Daoy (cell line): ENCODE measurements around the gene TGFB1. TPM values are rescaled to one million over a fixed set of nuclear protein-coding genes. Genes with fewer than 3 reads are reported as not detected.
A peak's percentile ranks its signal among the peaks of the same experiment; 100 is the strongest.
"Not testable (repeated sequence)": the region's sequence is repeated elsewhere in the genome, so short reads cannot be mapped to it uniquely, and the experiment has no call there.

Experiments used
- DNase-seq: peaks from one replicate; pipeline ENCODE4 v3.0.0-alpha.2; 2015; ENCODE audit warnings: low read depth
- total RNA-seq: library from RNA; depleted of rRNA; stranded (reverse); fragments of >200 nt; shearing (Covaris generic); gene quantifications from 2 replicates; pipeline ENCODE4 v1.2.3, GENCODE V29; 2014; rRNA removed

Gene TGFB1
- total RNA-seq = 9.1 and 35.6 TPM in 2 replicates

- peak; percentile 90 for DNase-seq
Measured at GRCh38 chr19:41353466-41354342, at the start of gene TGFB1. Gene TGFB1, minus strand, starts transcription at chr19:41353922. Its CDS starts 878 bp downstream, at chr19:41353044.

GRCh38 chr19:41402010-41402409 is 48.3 kb upstream of the TGFB1 start:
- DNase-seq = no peak

- DNase-seq = no peak
Measured at GRCh38 chr19:41401483-41401882, 47.8 kb upstream of the TGFB1 start.

- DNase-seq = no peak
Measured at GRCh38 chr19:41399525-41399924, 45.8 kb upstream of the TGFB1 start.

GRCh38 chr19:41399091-41399490 is 45.4 kb upstream of the TGFB1 start:
- no peak for DNase-seq

- DNase-seq = no peak
Measured at GRCh38 chr19:41398598-41398997, 44.9 kb upstream of the TGFB1 start.

GRCh38 chr19:41398050-41398418 is 44.3 kb upstream of the TGFB1 start:
- DNase-seq = no peak

GRCh38 chr19:41397086-41398049 is 43.6 kb upstream of the TGFB1 start, which contains the start of the genes BCKDHA and EXOSC5:
Gene BCKDHA, plus strand, starts transcription at chr19:41397818. Its CDS starts 10 bp downstream, at chr19:41397828.
Gene EXOSC5, minus strand, starts transcription at chr19:41397359. Its CDS starts 31 bp downstream, at chr19:41397328.
- peak; percentile 100 for DNase-seq

- no peak for DNase-seq
Measured at GRCh38 chr19:41395355-41395754, 41.6 kb upstream of the TGFB1 start.

- no peak for DNase-seq
Measured at GRCh38 chr19:41392775-41393174, 39.1 kb upstream of the TGFB1 start.

- no peak for DNase-seq
Measured at GRCh38 chr19:41391618-41392017, 37.9 kb upstream of the TGFB1 start.

- DNase-seq = no peak
Measured at GRCh38 chr19:41386442-41386841, 32.7 kb upstream of the TGFB1 start.

- no peak for DNase-seq
Measured at GRCh38 chr19:41384351-41384750, 30.6 kb upstream of the TGFB1 start.

- DNase-seq = not testable (repeated sequence)
Measured at GRCh38 chr19:41381536-41381935, 27.8 kb upstream of the TGFB1 start.

- DNase-seq = no peak
Measured at GRCh38 chr19:41377977-41378709, 24.4 kb upstream of the TGFB1 start.

GRCh38 chr19:41376998-41377365 is 23.3 kb upstream of the TGFB1 start:
- peak; percentile 24 for DNase-seq

- DNase-seq = no peak
Measured at GRCh38 chr19:41376241-41376997, 22.7 kb upstream of the TGFB1 start, which contains the start of gene TMEM91. Gene TMEM91, plus strand, starts transcription at chr19:41376533. Its CDS starts 1,777 bp downstream, at chr19:41378310.

GRCh38 chr19:41373993-41374392 is 20.3 kb upstream of the TGFB1 start:
- DNase-seq = peak; percentile 93

GRCh38 chr19:41372501-41372900 is 18.8 kb upstream of the TGFB1 start:
- no peak for DNase-seq

- no peak for DNase-seq
Measured at GRCh38 chr19:41371541-41371940, 17.8 kb upstream of the TGFB1 start.

GRCh38 chr19:41371119-41371518 is 17.4 kb upstream of the TGFB1 start:
- not testable (repeated sequence) for DNase-seq
